ENCODE data around the gene DDAH2. TPM values are rescaled to one million over a fixed set of nuclear protein-coding genes. Genes with fewer than 3 reads are reported as not detected.
"Not testable (repeated sequence)": the region's sequence is repeated elsewhere in the genome, so short reads cannot be mapped to it uniquely, and the experiment has no call there.

Gene DDAH2
- polyA plus RNA-seq, 1 donor, result 108 TPM

GRCh38 chr6:31713991-31714684, 15.0 kb downstream of the DDAH2 start:
- no peak for DNase-seq (ENCODE audit: low read depth)

- DNase-seq (ENCODE audit: low read depth), result no peak
These were observed 15.6 kb downstream of the DDAH2 start for GRCh38 chr6:31713465-31713864.

- DNase-seq (ENCODE audit: low read depth), result no peak
These were observed 16.8 kb downstream of the DDAH2 start for GRCh38 chr6:31712296-31712695.

- no peak for DNase-seq (ENCODE audit: low read depth)
These were observed 17.9 kb downstream of the DDAH2 start for GRCh38 chr6:31711233-31711632.

- DNase-seq (ENCODE audit: low read depth), result no peak
These were observed 18.4 kb downstream of the DDAH2 start for GRCh38 chr6:31710523-31711219.

- DNase-seq (ENCODE audit: low read depth), result not testable (repeated sequence)
These were observed 19.9 kb downstream of the DDAH2 start for GRCh38 chr6:31709157-31709556.

GRCh38 chr6:31708224-31708623, 20.9 kb downstream of the DDAH2 start:
- no peak for DNase-seq (ENCODE audit: low read depth)

- no peak for DNase-seq (ENCODE audit: low read depth)
These were observed 21.4 kb downstream of the DDAH2 start for GRCh38 chr6:31707701-31708100.

GRCh38 chr6:31706599-31706998, 22.5 kb downstream of the DDAH2 start, which contains the start of gene LY6G6F:
TSS of gene LY6G6F (plus strand) at chr6:31706866. CDS start at chr6:31706907, 41 bp downstream.
- no peak for DNase-seq (ENCODE audit: low read depth)

GRCh38 chr6:31705931-31706330, 23.2 kb downstream of the DDAH2 start:
- no peak for DNase-seq (ENCODE audit: low read depth)

- peak; percentile 99 for DNase-seq (ENCODE audit: low read depth)
These were observed 26.0 kb downstream of the DDAH2 start, which contains the start of gene ABHD16A for GRCh38 chr6:31702819-31703716. TSS of gene ABHD16A (minus strand) at chr6:31703324. CDS start at chr6:31703281, 43 bp downstream.

- no peak for DNase-seq (ENCODE audit: low read depth)
These were observed 26.7 kb downstream of the DDAH2 start for GRCh38 chr6:31702405-31702818.

GRCh38 chr6:31701666-31702404, 27.3 kb downstream of the DDAH2 start:
- no peak for DNase-seq (ENCODE audit: low read depth)

- DNase-seq (ENCODE audit: low read depth), result no peak
These were observed 28.2 kb downstream of the DDAH2 start for GRCh38 chr6:31700740-31701401.

- no peak for DNase-seq (ENCODE audit: low read depth)
These were observed 31.5 kb downstream of the DDAH2 start for GRCh38 chr6:31697555-31697954.

GRCh38 chr6:31693535-31693934, 35.6 kb downstream of the DDAH2 start:
- no peak for DNase-seq (ENCODE audit: low read depth)

- DNase-seq (ENCODE audit: low read depth), result no peak
These were observed 36.2 kb downstream of the DDAH2 start for GRCh38 chr6:31692886-31693285.

- no peak for DNase-seq (ENCODE audit: low read depth)
These were observed 36.7 kb downstream of the DDAH2 start for GRCh38 chr6:31692353-31692752.

GRCh38 chr6:31691564-31692108, 37.5 kb downstream of the DDAH2 start:
- DNase-seq (ENCODE audit: low read depth), result no peak

- DNase-seq (ENCODE audit: low read depth), result no peak
These were observed 38.0 kb downstream of the DDAH2 start for GRCh38 chr6:31691078-31691463.
